Kidney (tissue), 14 donors: ENCODE results near the gene THY1. TPM values are rescaled to one million over a fixed set of nuclear protein-coding genes. Genes with fewer than 3 reads are reported as not detected.

Experiments
- DNase-seq, 5 donors: peaks; one replicate each; pipeline ENCODE4 v3.0.0-alpha.2; 2013 to 2020
- FAIRE-seq: peaks from 2 replicates; lab custom pipeline; 2012; peaks lifted over from hg19 to GRCh38; lab: Jason Lieb, UNC
- H3K27ac ChIP-seq, 2 donors: one replicate each; pipeline ENCODE4 v1.7.0; 2013; ENCODE audit warnings: low read depth in 2 of 2, low read length in 2 of 2, inconsistent platforms in 1 of 2
- H3K27me3 ChIP-seq: one replicate; pipeline ENCODE4 v1.7.1; 2013; ENCODE audit warnings: low read length, inconsistent platforms; ENCODE audit not compliant: control insufficient read depth, insufficient read depth
- H3K36me3 ChIP-seq, 3 donors: one replicate each; pipeline versions ENCODE4 v1.7.0 to v1.7.1; 2013; ENCODE audit warnings: low read length in 3 of 3, control low read depth in 1 of 3, inconsistent platforms in 1 of 3; ENCODE audit not compliant: insufficient read depth in 3 of 3, control insufficient read depth in 2 of 3
- H3K4me1 ChIP-seq, 3 donors: one replicate each; pipeline versions ENCODE4 v1.7.0 to v1.7.1; 2013; ENCODE audit warnings: low read length in 3 of 3, inconsistent platforms in 1 of 3, low read depth in 1 of 3; ENCODE audit not compliant: control insufficient read depth in 2 of 3, insufficient read depth in 2 of 3
- H3K4me3 ChIP-seq, 3 donors: one replicate each; pipeline versions ENCODE4 v1.7.0 to v1.8.1; 2013; ENCODE audit warnings: low read length in 3 of 3, control low read depth in 1 of 3, inconsistent platforms in 1 of 3
- H3K9ac ChIP-seq, 3 donors: one replicate each; pipeline versions ENCODE4 v1.7.0 to v1.7.1; 2013; ENCODE audit warnings: low read length in 3 of 3, control low read depth in 1 of 3, inconsistent platforms in 1 of 3
- H3K9me3 ChIP-seq, 3 donors: one replicate each; pipeline versions ENCODE4 v1.7.0 to v1.7.1; 2013; ENCODE audit warnings: low read length in 3 of 3, control low read depth in 1 of 3, inconsistent platforms in 1 of 3; ENCODE audit not compliant: control insufficient read depth in 2 of 3, insufficient read depth in 1 of 3
- CTCF ChIP-seq: IDR thresholded peaks from 3 replicates; pipeline ENCODE4 v1.5.1; 2012; ENCODE audit warnings: mild to moderate bottlenecking, moderate library complexity, borderline replicate concordance; ENCODE audit not compliant: insufficient read depth; ENCODE audit errors: extremely low read depth
- intact Hi-C: fragments of 100-400 bp; cut with DNase I; formaldehyde crosslinking; loops from one replicate; pipeline ENCODE4 v1.11.1; 2022
- polyA plus RNA-seq: library from polyadenylated mRNA; stranded (reverse); fragments of 350-450 nt; fragmentation: Illumina TruSeq; extraction: RNeasy Lipid Tissue Mini Kit (QIAGEN cat#74804); gene quantifications from one replicate; pipeline ENCODE4 v1.2.3, GENCODE V29; 2014; ENCODE audit warnings: low read depth, low replicate concordance; ENCODE audit not compliant: insufficient read depth
- total RNA-seq: library from RNA; stranded (reverse); fragmentation: NEBNext Ultra II Directional; extraction: Animal tissue kit (Norgen Biotek cat#: 25700); gene quantifications from one replicate; pipeline ENCODE4 v1.2.1, GENCODE V29; 2021
- donor health status: control.
- donor health status: control.
- donor health status: control.
- donor health status: control.
- donor health status: control.
- donor health status: DM: yes; HTN: yes; CAD: no.
- donor health status: Normal renal cell carcinoma (clear cell type).

Gene THY1
- total and polyA plus RNA-seq, 2 donors from 2014 or later, result 17.5 to 240 TPM

DNA sequence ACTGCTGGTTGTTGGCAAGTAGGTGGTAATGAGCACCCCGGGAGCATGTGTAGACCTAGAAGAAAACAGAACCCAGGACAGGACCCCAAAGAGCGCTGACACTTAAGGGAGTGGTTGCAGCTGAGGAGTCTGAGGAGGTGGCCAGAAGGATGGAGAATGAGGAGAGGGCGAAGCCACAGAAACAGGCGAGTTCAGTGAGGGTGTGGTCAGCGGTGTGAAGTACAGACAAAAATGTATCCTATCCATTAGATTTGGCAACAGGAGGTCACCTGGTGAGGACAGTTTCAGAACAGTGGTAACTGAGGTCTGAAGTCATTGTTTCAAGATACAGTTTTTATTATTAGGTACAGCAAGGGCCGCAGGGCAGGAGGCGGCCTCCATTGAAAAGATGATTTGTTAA lies 8.6 kb upstream of the THY1 start:
- no peak for TF ChIP-seq CTCF
- Histone ChIP-seq H3K9me3 (no peaks in the 10 kb centered on the region), H3K9ac (no peak overlapping the region), H3K27me3 (no peaks in the 10 kb centered on the region), H3K4me1 (no peaks in the 10 kb centered on the region), H3K36me3 (no peaks in the 10 kb centered on the region), H3K4me3 (no peak overlapping the region), H3K27ac (no peak overlapping the region)
- intact Hi-C loops, result no loop called here
- DNase-seq (no peak), FAIRE-seq (no peak)

GRCh38 chr11:119427279-119427678 lies 4.3 kb upstream of the THY1 start:
- Histone ChIP-seq H3K4me1 (peaks cover 0 to 2% (median 0%) of the 10 kb centered on the region in 3 donors), H3K27me3 (no peaks in the 10 kb centered on the region), H3K4me3 (no peak overlapping the region), H3K27ac (no peak overlapping the region), H3K36me3 (no peaks in the 10 kb centered on the region), H3K9me3 (no peaks in the 10 kb centered on the region), H3K9ac (no peak overlapping the region)
- no peak for TF ChIP-seq CTCF
- intact Hi-C loops, result no loop called here
- DNase-seq, result no peak
- FAIRE-seq, result no peak

DNA sequence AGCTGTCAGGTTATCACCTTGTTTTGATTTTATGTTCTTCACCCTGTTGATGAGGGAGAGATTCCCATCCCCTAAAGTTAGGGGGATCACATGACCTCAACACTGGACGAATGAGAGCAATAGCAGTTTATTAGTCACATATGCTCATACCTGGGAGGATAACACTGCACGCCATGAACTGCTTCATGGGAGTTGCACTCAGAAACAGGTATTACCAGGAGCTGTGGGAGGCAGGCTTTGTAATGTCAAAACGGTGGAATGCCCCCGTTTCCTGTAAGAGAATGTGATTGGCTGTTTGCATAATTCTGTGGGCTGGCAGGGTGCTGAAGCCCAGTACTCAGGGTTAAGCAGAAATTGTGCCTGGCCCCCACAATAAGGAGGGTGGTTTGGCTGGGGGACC lies 3.2 kb upstream of the THY1 start:
- peaks cover 0 to 12% (median 6%) of the 10 kb centered on the region in 3 donors for H3K4me1 ChIP-seq
- no peak overlapping the region for H3K27ac ChIP-seq
- intact Hi-C loops, result no loop called here
- no peak overlapping the region for H3K9ac ChIP-seq
- H3K9me3 ChIP-seq, result no peaks in the 10 kb centered on the region
- H3K27me3 ChIP-seq, result no peaks in the 10 kb centered on the region
- no peaks in the 10 kb centered on the region for H3K36me3 ChIP-seq
- no peak for FAIRE-seq
- no peak for TF ChIP-seq CTCF
- peak in 1 of 5 donors; percentile 29 for DNase-seq
- H3K4me3 ChIP-seq, result no peak overlapping the region

DNA sequence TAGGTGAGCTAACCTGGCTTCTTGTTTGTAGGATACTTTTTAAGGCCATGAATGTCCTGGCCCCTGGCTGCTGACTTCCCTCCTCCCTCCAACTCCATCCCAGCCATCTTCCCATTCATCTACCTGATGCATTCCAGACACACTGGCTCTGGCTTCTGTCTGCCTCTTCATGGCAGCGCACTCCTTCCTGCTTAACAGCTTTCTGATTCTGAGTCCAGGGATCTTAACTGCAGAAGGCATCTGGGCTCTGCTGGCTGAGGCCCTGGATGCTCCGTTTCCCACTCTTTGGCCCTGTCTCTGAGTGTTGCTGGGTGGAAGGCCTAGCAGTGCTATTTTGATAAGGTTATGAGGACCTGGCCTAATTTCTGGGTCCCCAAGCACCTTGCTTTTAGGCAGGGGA lies 1.8 kb upstream of the THY1 start:
- FAIRE-seq (no peak), DNase-seq (no peak)
- Histone ChIP-seq H3K4me3 (no peak overlapping the region), H3K9ac (no peak overlapping the region), H3K9me3 (no peaks in the 10 kb centered on the region), H3K27ac (no peak overlapping the region), H3K4me1 (peaks cover 2 to 23% (median 19%) of the 10 kb centered on the region in 3 donors), H3K27me3 (no peaks in the 10 kb centered on the region), H3K36me3 (no peaks in the 10 kb centered on the region)
- no peak for TF ChIP-seq CTCF
- intact Hi-C loops, result no loop called here
